Ishikawa (cell line): Measurements from ENCODE around the gene WASHC3.

Experiments
- CEBPB ChIP-seq: IDR thresholded peaks from 2 replicates; pipeline ENCODE4 v1.6.1; 2012
- TAF1 ChIP-seq: IDR thresholded peaks from 2 replicates; pipeline ENCODE4 v1.6.1; 2012; ENCODE audit warnings: low read depth, mild to moderate bottlenecking

DNA sequence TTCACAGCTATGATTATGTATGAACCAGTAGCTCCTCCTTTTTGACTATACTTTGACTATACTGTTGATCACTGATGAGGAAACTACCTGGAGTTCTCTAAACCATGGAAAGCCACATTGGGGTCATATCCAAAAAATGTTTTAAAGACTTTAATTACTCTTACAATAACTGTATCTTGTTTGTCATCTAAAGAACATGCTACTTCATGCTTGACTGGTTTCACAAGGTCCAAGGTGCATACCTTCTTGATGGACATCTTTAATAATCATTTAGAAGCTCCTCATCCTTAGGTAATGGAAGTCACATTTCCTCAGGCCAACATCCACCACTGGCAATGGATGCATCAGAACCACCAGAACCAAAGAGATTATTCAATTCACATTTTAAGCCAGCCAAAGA lies 29.9 kb downstream of the WASHC3 start:
- no peak for TF ChIP-seq TAF1
- no peak for TF ChIP-seq CEBPB
